Measurements from ENCODE around the gene KRT9. TPM values are rescaled to one million over a fixed set of nuclear protein-coding genes. Genes with fewer than 3 reads are reported as not detected.

Gene KRT9
- total RNA-seq, 1 experiment from 2014 or later = 0.15 TPM

DNA sequence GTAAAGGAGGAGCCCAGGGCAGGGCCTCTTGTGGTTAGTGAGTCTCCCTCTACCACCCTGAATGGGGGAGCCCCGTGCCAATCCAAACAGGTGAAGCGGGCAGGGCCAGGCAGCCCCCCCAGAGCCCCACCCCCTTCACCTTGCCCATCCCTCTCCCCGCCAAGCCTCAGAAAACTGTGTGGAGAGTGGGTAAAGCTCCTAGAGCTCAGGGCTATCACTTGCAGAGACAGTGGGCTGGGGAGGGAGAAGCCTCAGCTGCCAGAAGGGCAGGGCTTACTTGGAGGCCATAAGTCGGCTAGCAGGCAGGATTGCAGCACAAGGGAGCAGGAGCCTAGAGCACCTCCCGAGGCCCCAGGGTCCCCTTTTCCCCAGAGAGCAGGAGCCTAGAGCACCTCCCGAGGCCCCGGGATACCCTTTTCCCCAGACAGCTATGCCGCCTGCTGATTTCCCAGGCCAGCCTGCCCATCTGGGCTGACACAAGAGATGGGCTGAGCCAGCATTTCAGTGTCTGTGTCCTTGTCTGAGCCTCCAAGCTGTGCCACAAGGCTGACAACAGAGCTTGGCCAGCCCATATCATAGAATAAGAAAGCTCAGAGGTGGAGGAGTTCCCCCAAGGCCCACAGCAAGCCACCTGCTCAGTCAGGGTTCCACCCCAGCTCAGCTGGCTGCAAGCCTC is 21.6 kb upstream of the KRT9 start:
- Histone ChIP-seq H3K27ac (ENCODE audit: low read depth, low read length) (no peak overlapping the region), H3K79me2 (ENCODE audit: insufficient read depth, low read length) (no peaks in the 10 kb centered on the region), H2AFZ (ENCODE audit: low read depth, low read length, poor library complexity, severe bottlenecking) (no peak overlapping the region), H3K9me3 (ENCODE audit: control insufficient read depth in 1 of 2, insufficient read depth in 1 of 2, low read depth in 1 of 2, low read length in 2 of 2) (no peaks in the 10 kb centered on the region), H3K9ac (ENCODE audit: low read length) (no peak overlapping the region), H3K4me3 (replicated peaks in 1 of 2; ENCODE audit: low read depth in 1 of 2, low read length in 2 of 2) (no peak overlapping the region), H3K36me3 (ENCODE audit: control insufficient read depth in 1 of 2, insufficient read depth in 2 of 2, low read length in 2 of 2) (no peaks in the 10 kb centered on the region), H3K9me2 (ENCODE audit: insufficient read depth) (no peaks in the 10 kb centered on the region), H4K20me1 (ENCODE audit: insufficient read depth) (no peaks in the 10 kb centered on the region), H3K27me3 (ENCODE audit: insufficient read depth, low read length) (no peaks in the 10 kb centered on the region), H3K4me1 (ENCODE audit: control insufficient read depth in 1 of 2, insufficient read depth in 2 of 2, low read length in 2 of 2) (peaks cover 0 to 5% of the 10 kb centered on the region in 2 experiments; a peak in 1 of 4 replicates), H3K4me2 (ENCODE audit: low read length) (no peak overlapping the region)
- CTCF ChIA-PET = interaction anchor here (0.6 kb wide), 1 partner anchor 10 kb away, joined by 4 read pairs; no protein-coding TSS in a partner anchor
- no peak for ATAC-seq
- no TSS peak for BruUV-seq (replicated peaks)
- TF ChIP-seq ZFX (IDR thresholded peaks at IDR 0.05) (no peak), ZNF274 (IDR thresholded peaks at IDR 0.05; ENCODE audit: low read depth, low read length) (no peak), EGR1 (IDR thresholded peaks at IDR 0.05; ENCODE audit: low read depth) (no peak), SP1 (IDR thresholded peaks at IDR 0.05; ENCODE audit: low read depth) (no peak), POLR2AphosphoS5 (IDR thresholded peaks at IDR 0.05; ENCODE audit: low read depth, low read length) (no peak), CBX3 (IDR thresholded peaks at IDR 0.05; ENCODE audit: low read depth) (no peak), SRF (IDR thresholded peaks at IDR 0.05; ENCODE audit: low read depth) (no peak), FOSL1 (IDR thresholded peaks at IDR 0.05; ENCODE audit: low read depth) (no peak), TCF7L2 (IDR thresholded peaks at IDR 0.05; ENCODE audit: borderline replicate concordance, extremely low read depth, insufficient read depth, insufficient read length) (no peak), ELF1 (IDR thresholded peaks at IDR 0.05; ENCODE audit: borderline replicate concordance, low read depth) (no peak), CEBPB (IDR thresholded peaks at IDR 0.05; ENCODE audit: low read depth) (no peak), EZH2phosphoT487 (IDR thresholded peaks at IDR 0.05; ENCODE audit: borderline replicate concordance) (no peak)
- TF ChIP-seq, protein P1, sequence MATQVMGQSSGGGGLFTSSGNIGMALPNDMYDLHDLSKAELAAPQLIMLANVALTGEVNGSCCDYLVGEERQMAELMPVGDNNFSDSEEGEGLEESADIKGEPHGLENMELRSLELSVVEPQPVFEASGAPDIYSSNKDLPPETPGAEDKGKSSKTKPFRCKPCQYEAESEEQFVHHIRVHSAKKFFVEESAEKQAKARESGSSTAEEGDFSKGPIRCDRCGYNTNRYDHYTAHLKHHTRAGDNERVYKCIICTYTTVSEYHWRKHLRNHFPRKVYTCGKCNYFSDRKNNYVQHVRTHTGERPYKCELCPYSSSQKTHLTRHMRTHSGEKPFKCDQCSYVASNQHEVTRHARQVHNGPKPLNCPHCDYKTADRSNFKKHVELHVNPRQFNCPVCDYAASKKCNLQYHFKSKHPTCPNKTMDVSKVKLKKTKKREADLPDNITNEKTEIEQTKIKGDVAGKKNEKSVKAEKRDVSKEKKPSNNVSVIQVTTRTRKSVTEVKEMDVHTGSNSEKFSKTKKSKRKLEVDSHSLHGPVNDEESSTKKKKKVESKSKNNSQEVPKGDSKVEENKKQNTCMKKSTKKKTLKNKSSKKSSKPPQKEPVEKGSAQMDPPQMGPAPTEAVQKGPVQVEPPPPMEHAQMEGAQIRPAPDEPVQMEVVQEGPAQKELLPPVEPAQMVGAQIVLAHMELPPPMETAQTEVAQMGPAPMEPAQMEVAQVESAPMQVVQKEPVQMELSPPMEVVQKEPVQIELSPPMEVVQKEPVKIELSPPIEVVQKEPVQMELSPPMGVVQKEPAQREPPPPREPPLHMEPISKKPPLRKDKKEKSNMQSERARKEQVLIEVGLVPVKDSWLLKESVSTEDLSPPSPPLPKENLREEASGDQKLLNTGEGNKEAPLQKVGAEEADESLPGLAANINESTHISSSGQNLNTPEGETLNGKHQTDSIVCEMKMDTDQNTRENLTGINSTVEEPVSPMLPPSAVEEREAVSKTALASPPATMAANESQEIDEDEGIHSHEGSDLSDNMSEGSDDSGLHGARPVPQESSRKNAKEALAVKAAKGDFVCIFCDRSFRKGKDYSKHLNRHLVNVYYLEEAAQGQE (IDR thresholded peaks at IDR 0.05; ENCODE audit: low read depth) = no peak
- TF ChIP-seq, protein P2, sequence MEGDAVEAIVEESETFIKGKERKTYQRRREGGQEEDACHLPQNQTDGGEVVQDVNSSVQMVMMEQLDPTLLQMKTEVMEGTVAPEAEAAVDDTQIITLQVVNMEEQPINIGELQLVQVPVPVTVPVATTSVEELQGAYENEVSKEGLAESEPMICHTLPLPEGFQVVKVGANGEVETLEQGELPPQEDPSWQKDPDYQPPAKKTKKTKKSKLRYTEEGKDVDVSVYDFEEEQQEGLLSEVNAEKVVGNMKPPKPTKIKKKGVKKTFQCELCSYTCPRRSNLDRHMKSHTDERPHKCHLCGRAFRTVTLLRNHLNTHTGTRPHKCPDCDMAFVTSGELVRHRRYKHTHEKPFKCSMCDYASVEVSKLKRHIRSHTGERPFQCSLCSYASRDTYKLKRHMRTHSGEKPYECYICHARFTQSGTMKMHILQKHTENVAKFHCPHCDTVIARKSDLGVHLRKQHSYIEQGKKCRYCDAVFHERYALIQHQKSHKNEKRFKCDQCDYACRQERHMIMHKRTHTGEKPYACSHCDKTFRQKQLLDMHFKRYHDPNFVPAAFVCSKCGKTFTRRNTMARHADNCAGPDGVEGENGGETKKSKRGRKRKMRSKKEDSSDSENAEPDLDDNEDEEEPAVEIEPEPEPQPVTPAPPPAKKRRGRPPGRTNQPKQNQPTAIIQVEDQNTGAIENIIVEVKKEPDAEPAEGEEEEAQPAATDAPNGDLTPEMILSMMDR (IDR thresholded peaks at IDR 0.05 in 2 of 3, conservative IDR thresholded peaks at IDR 0.05 in 1 of 3; ENCODE audit: borderline replicate concordance in 1 of 3, insufficient read depth in 1 of 3, low read depth in 2 of 3, low read length in 2 of 3) = no peak
- TF ChIP-seq, protein P3, sequence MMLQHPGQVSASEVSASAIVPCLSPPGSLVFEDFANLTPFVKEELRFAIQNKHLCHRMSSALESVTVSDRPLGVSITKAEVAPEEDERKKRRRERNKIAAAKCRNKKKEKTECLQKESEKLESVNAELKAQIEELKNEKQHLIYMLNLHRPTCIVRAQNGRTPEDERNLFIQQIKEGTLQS (IDR thresholded peaks at IDR 0.05) = no peak
- TF ChIP-seq, protein P4, sequence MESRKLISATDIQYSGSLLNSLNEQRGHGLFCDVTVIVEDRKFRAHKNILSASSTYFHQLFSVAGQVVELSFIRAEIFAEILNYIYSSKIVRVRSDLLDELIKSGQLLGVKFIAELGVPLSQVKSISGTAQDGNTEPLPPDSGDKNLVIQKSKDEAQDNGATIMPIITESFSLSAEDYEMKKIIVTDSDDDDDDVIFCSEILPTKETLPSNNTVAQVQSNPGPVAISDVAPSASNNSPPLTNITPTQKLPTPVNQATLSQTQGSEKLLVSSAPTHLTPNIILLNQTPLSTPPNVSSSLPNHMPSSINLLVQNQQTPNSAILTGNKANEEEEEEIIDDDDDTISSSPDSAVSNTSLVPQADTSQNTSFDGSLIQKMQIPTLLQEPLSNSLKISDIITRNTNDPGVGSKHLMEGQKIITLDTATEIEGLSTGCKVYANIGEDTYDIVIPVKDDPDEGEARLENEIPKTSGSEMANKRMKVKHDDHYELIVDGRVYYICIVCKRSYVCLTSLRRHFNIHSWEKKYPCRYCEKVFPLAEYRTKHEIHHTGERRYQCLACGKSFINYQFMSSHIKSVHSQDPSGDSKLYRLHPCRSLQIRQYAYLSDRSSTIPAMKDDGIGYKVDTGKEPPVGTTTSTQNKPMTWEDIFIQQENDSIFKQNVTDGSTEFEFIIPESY (IDR thresholded peaks at IDR 0.05; ENCODE audit: extremely low read depth, insufficient replicate concordance, low read length) = no peak
- POLR2A ChIA-PET = no interaction called here
- no peak for DNase-seq (ENCODE audit: low read depth, low spot score)
- intact Hi-C loops (cut with micrococcal nuclease) = loop anchor here (5.0 kb wide), 1 partner anchor 54 kb away; no protein-coding TSS in a partner anchor
- RAD21 ChIA-PET (ENCODE audit: low non-redundant PET in 1 of 2, low total read pairs in 2 of 2, uncharacterized antibody in 2 of 2, unreplicated experiment in 2 of 2) = no interaction called here
